GM23338 (cell line): ENCODE data around the gene EXPH5. TPM values are rescaled to one million over a fixed set of nuclear protein-coding genes. Genes with fewer than 3 reads are reported as not detected.

Source experiments
- ATAC-seq: fragments of 200-7000 bp; cut with Tn5 transposase; 3 replicates; pipeline ENCODE4 v1.9.1; 2020
- DNase-seq: peaks from one replicate; pipeline ENCODE4 v3.0.0-alpha.2; 2015; ENCODE audit warnings: low spot score
- H2AFZ ChIP-seq: fragments of 200-600 bp; sonication (generic); 2 replicates; pipeline ENCODE4 v1.8.0; 2016; ENCODE audit warnings: antibody characterized with exemption, mild to moderate bottlenecking, moderate library complexity
- H3F3A ChIP-seq: fragments of 200-600 bp; sonication (generic); replicated peaks from 2 replicates; pipeline ENCODE4 v1.8.0; 2017; ENCODE audit warnings: antibody characterized with exemption, mixed run types, low read depth
- H3K27ac ChIP-seq: fragments of 200-600 bp; sonication (generic); 2 replicates; pipeline ENCODE4 v1.6.1; 2016; ENCODE audit warnings: low read depth
- H3K27me3 ChIP-seq: fragments of 200-600 bp; sonication (generic); 2 replicates; pipeline ENCODE4 v1.8.0; 2016; ENCODE audit warnings: mild to moderate bottlenecking, mixed run types, moderate library complexity; ENCODE audit not compliant: insufficient read depth
- H3K36me3 ChIP-seq: fragments of 200-600 bp; sonication (generic); 2 replicates; pipeline ENCODE4 v1.8.0; 2016; ENCODE audit warnings: mild to moderate bottlenecking; ENCODE audit not compliant: insufficient read depth
- H3K4me1 ChIP-seq: fragments of 200-600 bp; sonication (generic); 2 replicates; pipeline ENCODE4 v1.8.0; 2016; ENCODE audit warnings: mild to moderate bottlenecking, moderate library complexity; ENCODE audit not compliant: insufficient read depth
- H3K4me2 ChIP-seq: fragments of 200-600 bp; sonication (generic); 2 replicates; pipeline ENCODE4 v1.7.1; 2017; ENCODE audit warnings: mixed run types
- H3K4me3 ChIP-seq: fragments of 200-600 bp; sonication (generic); 2 replicates; pipeline ENCODE4 v1.6.1; 2016; ENCODE audit warnings: mixed run types
- H3K79me2 ChIP-seq: fragments of 200-600 bp; sonication (generic); replicated peaks from 2 replicates; pipeline ENCODE4 v1.8.0; 2017; ENCODE audit warnings: mild to moderate bottlenecking; ENCODE audit not compliant: insufficient read depth
- H3K9me2 ChIP-seq: fragments of 200-600 bp; sonication (generic); 2 replicates; pipeline ENCODE4 v1.8.0; 2017; ENCODE audit not compliant: insufficient read depth
- H4K20me1 ChIP-seq: fragments of 200-600 bp; sonication (generic); replicated peaks from 2 replicates; pipeline ENCODE4 v1.8.0; 2017; ENCODE audit warnings: mild to moderate bottlenecking; ENCODE audit not compliant: insufficient read depth
- H3K27ac Mint-ChIP-seq: 2 replicates; pipeline ENCODE4 v1.8.0; 2020; ENCODE audit warnings: inconsistent platforms, mild to moderate bottlenecking, moderate library complexity, mixed read lengths
- H3K27me3 Mint-ChIP-seq: 3 replicates; pipeline ENCODE4 v1.8.0; 2022; ENCODE audit warnings: low read depth, mild to moderate bottlenecking, moderate library complexity, mixed read lengths, inconsistent platforms; ENCODE audit not compliant: insufficient read depth, poor library complexity
- H3K36me3 Mint-ChIP-seq: 3 replicates; pipeline ENCODE4 v1.8.0; 2021; ENCODE audit warnings: low read depth, mild to moderate bottlenecking, inconsistent platforms, moderate library complexity, mixed read lengths
- H3K4me1 Mint-ChIP-seq: 3 replicates; pipeline ENCODE4 v1.8.0; 2020; ENCODE audit warnings: mild to moderate bottlenecking, inconsistent platforms, mixed read lengths
- H3K4me3 Mint-ChIP-seq: 3 replicates; pipeline ENCODE4 v1.8.0; 2021; ENCODE audit warnings: moderate library complexity, mild to moderate bottlenecking, inconsistent platforms, mixed read lengths
- H3K9me3 Mint-ChIP-seq: 3 replicates; pipeline ENCODE4 v1.8.0; 2020; ENCODE audit warnings: moderate library complexity, mild to moderate bottlenecking, inconsistent platforms, mixed read lengths
- EZH2 ChIP-seq: fragments of 200-600 bp; sonication (generic); IDR thresholded peaks from one replicate; pipeline ENCODE4 v1.8.0; 2017; ENCODE audit warnings: antibody characterized with exemption, mild to moderate bottlenecking, low read depth; ENCODE audit not compliant: unreplicated experiment
- ZNF114 ChIP-seq: fragments of 250-450 bp; sonication (Bioruptor Pico); IDR thresholded peaks from 2 replicates; pipeline ENCODE4 v1.5.0; 2020; ENCODE audit warnings: mild to moderate bottlenecking, moderate library complexity
- polyA plus RNA-seq: library from polyadenylated mRNA; unstranded; fragments of >200 nt; fragmentation: Nextera tagmentation; extraction: Ambion mirVana; gene quantifications from 2 replicates; pipeline ENCODE4 v1.2.1, GENCODE V29; 2016
- total RNA-seq: library from RNA; depleted of rRNA; stranded (reverse); fragments of >200 nt; shearing (Covaris generic); gene quantifications from 2 replicates; pipeline ENCODE4 v1.2.3, GENCODE V29; 2014
- TF ChIP-seq, protein P1 (sequence below): IDR thresholded peaks from 2 replicates; pipeline ENCODE4 v1.6.1; 2016; ENCODE audit warnings: antibody characterized with exemption
- TF ChIP-seq, protein P2 (sequence below): fragments of 250-450 bp; sonication (Bioruptor Pico); IDR thresholded peaks from 2 replicates; pipeline ENCODE4 v1.5.0; 2020; ENCODE audit warnings: mild to moderate bottlenecking, moderate library complexity

EXPH5 gene
- total and polyA plus RNA-seq, 2 experiments from 2014 or later = 3.6 to 12.6 TPM

DNA sequence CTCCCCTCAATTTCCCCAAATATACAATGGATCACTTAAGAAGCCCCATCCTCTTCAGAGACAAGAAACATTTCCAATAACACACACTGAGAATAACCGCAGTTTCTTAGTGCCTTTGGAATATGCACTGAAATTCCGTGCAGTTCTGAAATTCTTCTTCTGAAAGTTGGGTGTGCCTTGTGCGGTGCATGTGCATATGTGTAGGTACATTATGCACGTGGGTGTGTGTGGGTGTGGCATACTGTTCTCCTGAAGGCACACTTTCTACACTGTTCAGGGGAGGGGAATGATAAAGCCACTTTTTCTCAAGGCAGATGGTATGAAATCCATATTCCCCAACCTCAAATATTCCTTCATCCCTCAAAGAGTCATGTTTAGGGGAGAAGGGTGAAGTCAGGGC is 1.7 kb downstream of the EXPH5 start (continued):
- TF ChIP-seq, protein P1, sequence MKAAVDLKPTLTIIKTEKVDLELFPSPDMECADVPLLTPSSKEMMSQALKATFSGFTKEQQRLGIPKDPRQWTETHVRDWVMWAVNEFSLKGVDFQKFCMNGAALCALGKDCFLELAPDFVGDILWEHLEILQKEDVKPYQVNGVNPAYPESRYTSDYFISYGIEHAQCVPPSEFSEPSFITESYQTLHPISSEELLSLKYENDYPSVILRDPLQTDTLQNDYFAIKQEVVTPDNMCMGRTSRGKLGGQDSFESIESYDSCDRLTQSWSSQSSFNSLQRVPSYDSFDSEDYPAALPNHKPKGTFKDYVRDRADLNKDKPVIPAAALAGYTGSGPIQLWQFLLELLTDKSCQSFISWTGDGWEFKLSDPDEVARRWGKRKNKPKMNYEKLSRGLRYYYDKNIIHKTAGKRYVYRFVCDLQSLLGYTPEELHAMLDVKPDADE = no peak
- TF ChIP-seq, protein P2, sequence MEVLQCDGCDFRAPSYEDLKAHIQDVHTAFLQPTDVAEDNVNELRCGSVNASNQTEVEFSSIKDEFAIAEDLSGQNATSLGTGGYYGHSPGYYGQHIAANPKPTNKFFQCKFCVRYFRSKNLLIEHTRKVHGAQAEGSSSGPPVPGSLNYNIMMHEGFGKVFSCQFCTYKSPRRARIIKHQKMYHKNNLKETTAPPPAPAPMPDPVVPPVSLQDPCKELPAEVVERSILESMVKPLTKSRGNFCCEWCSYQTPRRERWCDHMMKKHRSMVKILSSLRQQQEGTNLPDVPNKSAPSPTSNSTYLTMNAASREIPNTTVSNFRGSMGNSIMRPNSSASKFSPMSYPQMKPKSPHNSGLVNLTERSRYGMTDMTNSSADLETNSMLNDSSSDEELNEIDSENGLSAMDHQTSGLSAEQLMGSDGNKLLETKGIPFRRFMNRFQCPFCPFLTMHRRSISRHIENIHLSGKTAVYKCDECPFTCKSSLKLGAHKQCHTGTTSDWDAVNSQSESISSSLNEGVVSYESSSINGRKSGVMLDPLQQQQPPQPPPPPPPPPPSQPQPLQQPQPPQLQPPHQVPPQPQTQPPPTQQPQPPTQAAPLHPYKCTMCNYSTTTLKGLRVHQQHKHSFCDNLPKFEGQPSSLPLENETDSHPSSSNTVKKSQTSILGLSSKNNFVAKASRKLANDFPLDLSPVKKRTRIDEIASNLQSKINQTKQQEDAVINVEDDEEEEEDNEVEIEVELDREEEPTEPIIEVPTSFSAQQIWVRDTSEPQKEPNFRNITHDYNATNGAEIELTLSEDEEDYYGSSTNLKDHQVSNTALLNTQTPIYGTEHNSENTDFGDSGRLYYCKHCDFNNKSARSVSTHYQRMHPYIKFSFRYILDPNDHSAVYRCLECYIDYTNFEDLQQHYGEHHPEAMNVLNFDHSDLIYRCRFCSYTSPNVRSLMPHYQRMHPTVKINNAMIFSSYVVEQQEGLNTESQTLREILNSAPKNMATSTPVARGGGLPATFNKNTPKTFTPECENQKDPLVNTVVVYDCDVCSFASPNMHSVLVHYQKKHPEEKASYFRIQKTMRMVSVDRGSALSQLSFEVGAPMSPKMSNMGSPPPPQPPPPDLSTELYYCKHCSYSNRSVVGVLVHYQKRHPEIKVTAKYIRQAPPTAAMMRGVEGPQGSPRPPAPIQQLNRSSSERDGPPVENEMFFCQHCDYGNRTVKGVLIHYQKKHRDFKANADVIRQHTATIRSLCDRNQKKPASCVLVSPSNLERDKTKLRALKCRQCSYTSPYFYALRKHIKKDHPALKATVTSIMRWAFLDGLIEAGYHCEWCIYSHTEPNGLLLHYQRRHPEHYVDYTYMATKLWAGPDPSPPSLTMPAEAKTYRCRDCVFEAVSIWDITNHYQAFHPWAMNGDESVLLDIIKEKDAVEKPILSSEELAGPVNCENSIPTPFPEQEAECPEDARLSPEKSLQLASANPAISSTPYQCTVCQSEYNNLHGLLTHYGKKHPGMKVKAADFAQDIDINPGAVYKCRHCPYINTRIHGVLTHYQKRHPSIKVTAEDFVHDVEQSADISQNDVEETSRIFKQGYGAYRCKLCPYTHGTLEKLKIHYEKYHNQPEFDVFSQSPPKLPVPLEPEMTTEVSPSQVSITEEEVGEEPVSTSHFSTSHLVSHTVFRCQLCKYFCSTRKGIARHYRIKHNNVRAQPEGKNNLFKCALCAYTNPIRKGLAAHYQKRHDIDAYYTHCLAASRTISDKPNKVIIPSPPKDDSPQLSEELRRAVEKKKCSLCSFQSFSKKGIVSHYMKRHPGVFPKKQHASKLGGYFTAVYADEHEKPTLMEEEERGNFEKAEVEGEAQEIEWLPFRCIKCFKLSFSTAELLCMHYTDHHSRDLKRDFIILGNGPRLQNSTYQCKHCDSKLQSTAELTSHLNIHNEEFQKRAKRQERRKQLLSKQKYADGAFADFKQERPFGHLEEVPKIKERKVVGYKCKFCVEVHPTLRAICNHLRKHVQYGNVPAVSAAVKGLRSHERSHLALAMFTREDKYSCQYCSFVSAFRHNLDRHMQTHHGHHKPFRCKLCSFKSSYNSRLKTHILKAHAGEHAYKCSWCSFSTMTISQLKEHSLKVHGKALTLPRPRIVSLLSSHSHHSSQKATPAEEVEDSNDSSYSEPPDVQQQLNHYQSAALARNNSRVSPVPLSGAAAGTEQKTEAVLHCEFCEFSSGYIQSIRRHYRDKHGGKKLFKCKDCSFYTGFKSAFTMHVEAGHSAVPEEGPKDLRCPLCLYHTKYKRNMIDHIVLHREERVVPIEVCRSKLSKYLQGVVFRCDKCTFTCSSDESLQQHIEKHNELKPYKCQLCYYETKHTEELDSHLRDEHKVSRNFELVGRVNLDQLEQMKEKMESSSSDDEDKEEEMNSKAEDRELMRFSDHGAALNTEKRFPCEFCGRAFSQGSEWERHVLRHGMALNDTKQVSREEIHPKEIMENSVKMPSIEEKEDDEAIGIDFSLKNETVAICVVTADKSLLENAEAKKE (CRISPR knock-in tag) = no peak

DNA sequence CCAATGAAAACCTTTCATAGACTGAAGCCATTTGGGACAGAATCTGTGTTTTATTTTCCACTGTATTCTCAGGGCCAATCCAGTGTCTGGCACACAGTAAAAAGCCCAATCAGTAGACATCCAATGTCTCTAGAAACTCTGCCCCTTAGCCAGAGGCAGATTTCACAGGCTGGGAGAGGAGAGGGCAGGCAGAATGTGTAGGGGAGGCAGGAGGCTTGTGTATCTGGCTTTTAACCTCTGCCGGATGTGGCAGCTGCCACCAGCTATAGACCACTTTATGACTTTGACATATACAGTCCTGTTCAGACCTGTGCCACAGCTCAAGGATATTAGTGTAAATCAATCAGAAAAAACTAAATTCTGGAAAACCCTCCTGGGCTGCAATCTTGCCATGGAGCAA is 4.4 kb downstream of the EXPH5 start:
- H3K79me2 ChIP-seq = peaks cover 21% of the 10 kb centered on the region
- no peaks in the 10 kb centered on the region for H3K36me3 ChIP-seq
- peaks cover 16% of the 10 kb centered on the region for H3K27me3 ChIP-seq
- no peak overlapping the region for H3K27ac Mint-ChIP-seq
- no peak overlapping the region for H3K27ac ChIP-seq
- H2AFZ ChIP-seq = no peak overlapping the region
- H3K4me1 Mint-ChIP-seq = peaks cover 26% of the 10 kb centered on the region
- H3K9me2 ChIP-seq = no peaks in the 10 kb centered on the region; the same call in 1 of the 2 replicates
- DNase-seq = no peak
- H3K4me2 ChIP-seq = no peak overlapping the region
- no peak for ATAC-seq
- no peaks in the 10 kb centered on the region for H3K36me3 Mint-ChIP-seq
- H3K9me3 Mint-ChIP-seq = no peaks in the 10 kb centered on the region
- H3K27me3 Mint-ChIP-seq = peaks cover 13% of the 10 kb centered on the region
- H3K4me1 ChIP-seq = peaks cover 11% of the 10 kb centered on the region
- no peak overlapping the region for H3K4me3 Mint-ChIP-seq
- no peaks in the 10 kb centered on the region for H3F3A ChIP-seq
- H3K4me3 ChIP-seq = no peak overlapping the region
- no peaks in the 10 kb centered on the region for H4K20me1 ChIP-seq
- TF ChIP-seq, protein P1 = no peak
- no peak for TF ChIP-seq ZNF114 (CRISPR knock-in tag)
- TF ChIP-seq EZH2 = no peak
- TF ChIP-seq, protein P2 (CRISPR knock-in tag) = no peak
